GM04503 (cell line): ENCODE results near the gene PITPNM1.
"Not testable (repeated sequence)": the region's sequence is repeated elsewhere in the genome, so short reads cannot be mapped to it uniquely, and the experiment has no call there.

Experiments
- DNase-seq: peaks from one replicate; pipeline ENCODE4 v3.0.0-alpha.2; 2012; ENCODE audit warnings: low read depth

The PITPNM1 gene

GRCh38 chr11:67523556-67524479 lies 18.7 kb upstream of the PITPNM1 start:
- no peak for DNase-seq

GRCh38 chr11:67522844-67523555 lies 17.8 kb upstream of the PITPNM1 start, which contains the start of gene CABP2:
CABP2 (minus strand) TSS chr11:67523446; CDS start chr11:67523326, 120 bp downstream.
- DNase-seq: no peak

DNA sequence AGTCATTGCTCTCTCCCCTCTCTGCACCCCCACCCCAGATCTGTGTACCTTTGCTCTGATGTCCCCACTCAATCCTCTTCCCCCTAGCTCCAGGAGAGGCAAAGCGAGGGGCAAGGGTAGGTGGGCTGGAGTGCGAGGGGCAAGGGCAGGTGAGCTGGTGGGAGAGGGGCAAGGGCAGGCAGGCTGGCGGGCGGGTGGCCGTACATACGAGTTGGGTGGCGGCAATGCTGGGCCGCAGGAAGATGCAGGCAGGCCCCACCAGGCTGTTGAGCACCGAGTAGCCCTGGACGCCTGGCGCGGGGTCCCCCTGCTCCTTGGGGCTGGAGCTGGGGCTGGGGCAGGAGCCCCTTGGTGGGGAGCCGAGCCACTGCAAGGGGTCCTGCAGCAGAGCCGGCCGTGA lies 17.2 kb upstream of the PITPNM1 start:
- no peak for DNase-seq

GRCh38 chr11:67521924-67522323 lies 16.8 kb upstream of the PITPNM1 start:
- DNase-seq: no peak

- DNase-seq: no peak
Observed at GRCh38 chr11:67520856-67521824, 16.0 kb upstream of the PITPNM1 start.

GRCh38 chr11:67519726-67520125 lies 14.6 kb upstream of the PITPNM1 start:
- DNase-seq: no peak

DNA sequence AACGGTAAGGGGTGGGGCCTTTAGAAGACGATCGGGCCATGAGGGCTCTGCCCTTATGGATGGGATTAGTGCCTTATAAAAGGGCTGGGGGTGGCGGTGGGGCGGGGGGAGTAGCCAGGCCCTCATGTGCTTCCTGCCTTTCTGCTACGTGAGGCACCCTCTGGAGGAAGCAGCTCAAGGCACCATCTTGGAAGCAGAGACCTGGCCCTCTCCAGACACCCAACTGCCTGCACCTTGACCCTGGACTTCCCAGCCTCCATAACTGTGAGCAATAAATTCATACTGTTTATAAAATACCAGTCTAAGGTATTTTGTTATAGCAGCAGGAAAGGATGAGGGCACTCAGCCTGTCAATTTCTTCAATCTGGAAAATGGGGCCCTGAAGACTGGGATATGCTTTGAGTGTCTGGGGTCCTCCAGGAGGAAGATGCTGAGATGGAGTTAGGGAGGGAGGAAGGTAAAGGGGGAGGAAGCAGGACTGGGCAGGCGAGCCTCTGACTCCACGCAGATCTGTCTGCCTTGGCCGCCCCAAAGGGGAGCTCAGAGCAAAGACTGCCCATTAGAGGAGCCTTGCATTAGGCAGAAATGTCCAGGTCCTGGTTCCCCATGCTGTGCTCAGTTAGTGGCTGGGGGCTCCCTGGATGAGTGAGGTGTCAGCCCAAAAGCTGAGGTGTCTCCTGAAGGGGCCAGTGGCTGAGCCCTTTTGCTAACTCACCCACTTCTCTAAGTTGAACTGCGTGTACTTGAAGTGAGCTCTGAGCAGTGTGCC lies 12.8 kb upstream of the PITPNM1 start:
- no peak for DNase-seq

GRCh38 chr11:67516806-67517205 lies 11.6 kb upstream of the PITPNM1 start:
- DNase-seq: no peak

DNA sequence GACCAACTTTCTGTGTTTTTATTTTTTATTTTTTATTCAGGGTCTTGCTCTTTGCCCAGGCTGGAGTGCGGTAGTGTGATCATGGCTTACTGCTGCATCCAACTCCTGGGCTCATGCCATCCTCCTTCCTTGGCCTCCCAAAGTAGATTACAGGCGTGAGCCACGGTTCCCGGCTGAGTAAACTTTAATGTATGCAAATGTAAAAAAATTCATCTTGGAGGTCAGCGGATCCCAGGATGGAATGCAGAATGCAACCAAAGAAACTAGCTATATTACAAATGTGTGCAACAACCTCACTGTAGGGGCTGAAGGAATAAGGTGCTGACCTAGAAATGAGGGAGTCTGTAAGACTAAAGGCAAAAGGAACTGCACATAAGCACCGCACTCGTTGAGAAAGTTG lies 9.0 kb upstream of the PITPNM1 start:
- DNase-seq: no peak

GRCh38 chr11:67511558-67511957 lies 6.4 kb upstream of the PITPNM1 start:
- not testable (repeated sequence) for DNase-seq

DNA sequence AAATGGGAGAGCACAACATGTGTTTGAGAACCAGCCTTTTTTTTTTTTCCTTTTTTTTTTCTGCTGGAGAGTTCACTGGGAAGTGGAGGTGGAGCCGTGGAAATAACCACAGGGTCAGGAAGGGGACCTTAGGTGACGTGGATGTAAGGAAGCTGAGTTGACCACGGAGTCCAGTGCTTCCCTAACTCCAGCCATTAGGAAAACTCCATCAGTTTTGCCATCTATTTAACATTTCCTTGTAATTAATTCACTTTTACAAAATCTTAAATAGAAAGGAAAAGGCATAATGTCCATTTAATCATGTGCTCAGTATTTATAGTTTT lies 4.8 kb upstream of the PITPNM1 start:
- no peak for DNase-seq

DNA sequence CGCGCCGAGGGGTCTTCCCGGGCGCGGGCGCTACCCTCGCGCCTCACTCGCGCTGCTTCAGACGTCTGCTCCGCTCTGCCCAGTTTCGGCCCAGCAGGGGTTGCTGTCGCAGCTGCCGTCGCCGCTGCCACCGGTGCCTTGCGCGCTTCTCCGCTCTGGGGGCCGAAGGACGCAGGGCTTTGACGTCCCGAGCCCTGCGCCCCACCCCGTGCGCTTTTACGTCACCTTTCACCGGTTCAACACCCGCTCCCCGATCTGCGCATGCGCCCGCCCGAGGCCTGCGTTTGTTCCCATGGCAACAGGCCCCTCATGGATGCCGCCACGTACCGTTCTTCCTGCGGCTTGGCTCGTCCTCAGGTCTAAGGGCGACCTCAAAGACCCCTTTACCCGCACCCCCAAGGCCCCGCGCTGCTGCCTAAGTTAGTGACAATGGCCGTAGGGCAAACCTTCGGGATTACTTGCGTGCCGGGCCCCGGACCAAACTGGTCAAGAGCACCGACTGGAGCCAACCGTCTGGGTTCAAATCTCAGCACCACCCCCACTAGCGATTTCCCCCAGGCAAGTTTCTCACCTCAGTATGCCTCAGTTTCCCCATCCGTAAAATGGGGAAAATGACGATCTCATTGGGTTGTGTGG lies 3.4 kb upstream of the PITPNM1 start:
- peak; percentile 71 for DNase-seq

DNA sequence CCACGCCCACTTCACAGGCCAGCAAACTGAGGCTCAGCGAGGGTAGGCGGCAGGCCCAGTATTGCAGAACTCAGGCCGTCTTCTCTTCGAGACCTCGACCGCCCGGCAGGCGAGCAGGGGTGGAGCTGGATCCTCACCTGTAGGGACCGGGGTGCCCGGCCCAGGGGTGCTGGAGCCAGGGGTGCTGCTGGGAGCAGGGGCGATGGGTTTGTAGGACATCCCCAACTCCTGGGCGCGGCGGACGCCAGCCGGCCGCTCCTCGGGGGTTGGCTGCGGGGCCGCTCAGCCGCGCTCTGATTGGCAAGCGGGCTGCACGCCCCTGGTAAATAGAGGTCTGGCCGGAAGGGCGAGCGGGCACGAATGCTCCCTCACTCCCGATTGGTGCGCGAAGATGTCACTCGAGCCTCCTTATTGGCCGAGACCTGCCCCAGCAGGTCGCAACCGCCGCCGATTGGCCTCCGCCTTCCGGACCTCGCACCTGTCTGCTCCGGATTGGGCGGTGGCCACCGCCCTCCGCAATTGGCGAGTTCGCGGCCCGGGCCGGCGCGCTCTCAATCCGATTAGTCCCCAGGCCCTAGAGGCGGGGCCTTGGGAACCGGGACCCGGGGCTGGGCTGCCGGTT lies 2.8 kb upstream of the PITPNM1 start, which contains the start of gene CDK2AP2:
TSS of gene CDK2AP2 (minus strand) at position 299 of the 622 bp plus-strand sequence. CDS start at position 219, 80 bp downstream.
- DNase-seq: peak; percentile 95

DNA sequence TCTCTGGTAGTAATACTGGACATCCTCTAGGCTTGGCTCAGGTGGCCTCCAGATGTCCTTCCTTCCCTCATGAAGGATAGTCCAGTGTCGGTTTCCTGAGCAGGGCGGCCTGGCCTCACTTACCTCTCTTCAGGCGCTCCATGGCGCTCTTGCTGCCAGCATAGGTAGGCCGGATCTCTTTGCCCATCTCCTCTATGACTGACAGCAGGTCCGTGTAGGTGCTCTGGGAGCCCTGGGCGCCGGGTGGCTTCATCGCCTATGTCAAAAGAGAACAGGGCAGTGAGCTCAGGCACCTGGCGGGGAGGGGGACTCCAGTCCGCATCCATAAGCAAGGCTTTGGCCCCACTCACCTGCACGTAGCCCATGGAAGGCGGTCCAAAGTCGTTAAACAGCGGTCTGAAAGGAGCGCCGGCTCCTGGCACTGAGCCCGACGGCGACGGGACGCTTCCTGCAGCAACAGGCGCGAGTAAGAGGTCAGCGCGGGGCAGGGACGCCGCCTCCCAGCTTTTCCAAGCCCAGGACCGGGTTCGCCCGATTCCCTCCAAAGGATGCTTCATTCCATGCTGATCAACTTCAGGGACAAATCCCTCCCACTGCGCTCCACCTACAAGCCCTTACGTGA lies 2.2 kb upstream of the PITPNM1 start:
- DNase-seq: no peak

- no peak for DNase-seq
Observed at GRCh38 chr11:67506426-67507051, 1.4 kb upstream of the PITPNM1 start.

- peak; percentile 74 for DNase-seq
Observed at GRCh38 chr11:67505605-67506396, 638 bp upstream of the PITPNM1 start.

DNA sequence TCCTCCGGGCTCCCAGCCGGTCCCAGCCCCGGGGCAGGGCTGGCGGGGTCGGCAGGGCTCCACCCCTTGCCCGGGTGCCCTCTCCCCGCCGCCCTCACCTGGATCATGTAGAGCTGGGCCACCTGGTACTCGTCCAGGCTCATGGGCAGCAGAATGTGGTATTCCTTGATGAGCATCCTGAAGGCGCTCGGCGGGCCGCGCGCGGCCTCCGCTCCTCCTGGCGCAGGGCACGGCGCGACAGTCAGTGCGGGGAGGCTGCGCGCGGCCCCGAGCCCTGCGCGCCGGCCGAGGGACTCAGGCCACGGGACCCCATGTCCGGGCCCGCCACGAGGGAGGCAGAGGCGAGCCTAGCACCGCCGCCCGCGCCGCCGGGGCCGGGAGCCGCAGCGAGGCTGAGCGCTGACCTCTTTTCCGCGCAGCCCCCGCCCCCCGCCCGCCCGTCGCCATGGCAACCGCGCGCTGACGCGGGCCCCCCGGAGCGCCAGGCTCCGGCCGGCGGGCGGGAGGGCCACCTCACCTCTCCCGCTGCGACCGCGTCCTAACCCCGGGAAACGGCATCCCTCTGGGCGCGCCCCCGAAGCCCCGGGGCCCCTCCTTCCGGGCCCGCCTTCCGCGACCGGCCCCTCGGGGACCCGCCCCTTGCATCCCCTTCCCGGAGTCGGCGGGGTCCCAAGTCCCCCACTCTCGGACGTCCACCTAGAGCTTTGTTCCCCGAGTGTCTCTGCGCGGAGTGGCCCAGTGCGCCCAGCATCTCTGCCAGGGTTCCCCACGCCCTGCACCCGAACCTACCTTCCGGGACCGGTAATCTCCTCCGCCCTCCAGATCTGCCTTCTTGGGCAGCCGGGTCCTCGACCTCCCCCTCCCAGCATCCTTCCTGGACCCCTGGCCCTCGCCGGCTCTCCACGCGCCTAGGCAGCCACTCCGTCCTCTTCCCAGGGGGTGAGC lies 886 bp downstream of the PITPNM1 start:
- DNase-seq: no peak
